Measurements from ENCODE around the gene ASIC2. TPM values are rescaled to one million over a fixed set of nuclear protein-coding genes. Genes with fewer than 3 reads are reported as not detected.

The ASIC2 gene
- total and polyA plus RNA-seq, 3 experiments from 2014 or later: not detected

DNA sequence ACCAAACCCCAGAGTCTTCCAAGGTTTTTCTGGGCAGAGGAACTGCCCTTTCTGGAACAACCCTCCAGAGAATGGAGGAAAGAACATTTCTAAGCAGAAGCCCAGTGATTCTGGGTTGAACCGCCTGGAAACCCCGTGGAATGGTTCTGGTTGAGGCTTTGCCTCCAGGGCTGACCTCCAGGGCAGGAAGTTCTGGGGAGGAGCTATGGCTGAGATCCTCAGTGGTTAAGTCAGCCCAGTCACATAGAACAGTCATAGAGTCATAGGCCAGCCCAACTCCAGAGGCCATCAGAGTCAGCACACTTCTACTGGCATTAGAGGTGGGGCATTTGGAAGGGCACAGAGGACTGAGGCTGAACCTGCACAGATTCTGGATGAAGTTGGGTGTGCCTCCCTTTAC, 235.5 kb downstream of the ASIC2 start:
- POLR2A ChIA-PET: no interaction called here
- Histone ChIP-seq H3K27me3 (ENCODE audit: insufficient read depth, low read length, poor library complexity, severe bottlenecking) (no peaks in the 10 kb centered on the region), H3K27ac (ENCODE audit: low read depth, low read length) (no peak overlapping the region), H3K4me3 (ENCODE audit: low read length) (no peak overlapping the region), H3K4me1 (ENCODE audit: insufficient read depth, low read length) (no peaks in the 10 kb centered on the region), H3K36me3 (ENCODE audit: insufficient read depth, low read length) (no peaks in the 10 kb centered on the region), H3K9me3 (ENCODE audit: low read length) (no peaks in the 10 kb centered on the region)
- CTCF ChIA-PET: interaction anchor here (1.1 kb wide), 1 partner anchor 8 kb away, joined by 5 read pairs; no protein-coding TSS in a partner anchor
- DNase-seq: no peak
- Mint-ChIP-seq H3K4me1 (no peaks in the 10 kb centered on the region), H3K27ac (no peak overlapping the region), H3K4me3 (no peak overlapping the region), H3K36me3 (no peaks in the 10 kb centered on the region), H3K27me3 (peaks cover 9 to 16% of the 10 kb centered on the region in 2 donors), H3K9me3 (peaks cover 0 to 7% (median 0%) of the 10 kb centered on the region in 5 donors)

DNA sequence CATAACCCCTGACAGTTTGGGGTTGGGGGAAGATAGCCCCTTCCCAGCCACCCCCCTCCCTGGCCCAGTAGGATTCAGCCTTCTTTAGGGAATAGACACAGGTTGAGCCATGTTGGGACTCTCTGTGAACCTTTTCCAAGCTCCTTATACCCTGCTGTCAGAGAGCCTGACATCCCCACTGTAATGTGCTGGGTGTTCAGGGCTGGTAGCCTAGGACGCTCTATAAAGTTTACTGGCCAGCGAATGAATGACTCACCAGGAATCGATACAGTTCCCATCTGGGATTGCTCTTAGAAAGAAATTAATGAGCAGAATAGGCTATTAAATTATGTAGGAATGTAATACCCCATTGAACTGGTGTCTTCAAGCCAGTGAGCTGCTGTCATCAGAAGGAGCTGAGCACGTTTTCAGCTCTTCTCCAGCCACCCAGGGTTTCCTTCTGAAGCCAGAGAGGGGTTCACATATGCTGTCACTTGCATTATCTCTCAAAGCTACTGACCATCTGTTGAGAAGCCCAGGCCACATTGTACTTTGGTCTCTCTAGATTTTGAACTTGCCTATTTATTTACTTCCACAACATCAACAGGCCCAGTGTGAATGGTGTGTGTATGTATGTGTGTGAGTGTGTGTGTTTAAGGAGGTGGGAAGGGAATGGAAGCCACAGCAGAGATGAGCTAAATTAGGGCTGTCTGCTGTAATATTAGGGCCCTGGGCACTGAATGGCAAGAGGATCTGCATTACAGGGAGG, 236.5 kb downstream of the ASIC2 start:
- Mint-ChIP-seq H3K4me1 (no peaks in the 10 kb centered on the region), H3K9me3 (peaks cover 0 to 7% (median 0%) of the 10 kb centered on the region in 5 donors), H3K4me3 (no peak overlapping the region), H3K27ac (no peak overlapping the region), H3K27me3 (peaks cover 12 to 21% of the 10 kb centered on the region in 2 donors), H3K36me3 (no peaks in the 10 kb centered on the region)
- Histone ChIP-seq H3K4me1 (ENCODE audit: insufficient read depth, low read length) (no peaks in the 10 kb centered on the region), H3K4me3 (ENCODE audit: low read length) (no peak overlapping the region), H3K9me3 (ENCODE audit: low read length) (no peaks in the 10 kb centered on the region), H3K27ac (ENCODE audit: low read depth, low read length) (no peak overlapping the region), H3K27me3 (ENCODE audit: insufficient read depth, low read length, poor library complexity, severe bottlenecking) (no peaks in the 10 kb centered on the region), H3K36me3 (ENCODE audit: insufficient read depth, low read length) (no peaks in the 10 kb centered on the region)
- CTCF ChIA-PET: no interaction called here
- POLR2A ChIA-PET: no interaction called here
- no peak for DNase-seq

DNA sequence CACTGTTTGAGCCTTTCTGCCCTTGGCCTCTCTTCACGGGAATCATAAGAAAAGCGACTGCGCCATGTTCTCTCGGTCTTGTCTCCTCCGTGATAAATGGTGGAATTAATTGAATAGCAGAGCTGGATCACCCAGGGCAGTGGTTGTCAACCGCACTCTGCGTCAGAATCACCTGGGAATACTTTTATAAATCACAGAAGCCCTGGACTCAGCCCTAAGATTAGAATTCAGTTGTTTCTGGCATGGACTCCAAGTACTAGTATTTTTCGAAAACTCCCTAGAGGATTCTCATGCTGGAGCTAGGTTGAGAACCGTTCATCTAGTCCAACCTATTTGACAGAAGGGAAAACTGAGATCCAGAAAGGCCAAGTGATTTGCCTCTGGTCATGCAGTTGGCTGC, 237.3 kb downstream of the ASIC2 start:
- H3K36me3 Mint-ChIP-seq: no peaks in the 10 kb centered on the region
- no peaks in the 10 kb centered on the region for H3K4me1 Mint-ChIP-seq
- peaks cover 0 to 6% (median 0%) of the 10 kb centered on the region in 5 donors for H3K9me3 Mint-ChIP-seq
- CTCF ChIA-PET: no interaction called here
- H3K4me3 Mint-ChIP-seq: no peak overlapping the region
- H3K9me3 ChIP-seq (ENCODE audit: low read length): no peaks in the 10 kb centered on the region
- H3K27ac ChIP-seq (ENCODE audit: low read depth, low read length): no peak overlapping the region
- no peak overlapping the region for H3K4me3 ChIP-seq (ENCODE audit: low read length)
- no peaks in the 10 kb centered on the region for H3K36me3 ChIP-seq (ENCODE audit: insufficient read depth, low read length)
- H3K27me3 Mint-ChIP-seq: peaks cover 12 to 27% of the 10 kb centered on the region in 2 donors
- POLR2A ChIA-PET: no interaction called here
- no peak overlapping the region for H3K27ac Mint-ChIP-seq
- no peaks in the 10 kb centered on the region for H3K4me1 ChIP-seq (ENCODE audit: insufficient read depth, low read length)
- no peaks in the 10 kb centered on the region for H3K27me3 ChIP-seq (ENCODE audit: insufficient read depth, low read length, poor library complexity, severe bottlenecking)
- DNase-seq: no peak

DNA sequence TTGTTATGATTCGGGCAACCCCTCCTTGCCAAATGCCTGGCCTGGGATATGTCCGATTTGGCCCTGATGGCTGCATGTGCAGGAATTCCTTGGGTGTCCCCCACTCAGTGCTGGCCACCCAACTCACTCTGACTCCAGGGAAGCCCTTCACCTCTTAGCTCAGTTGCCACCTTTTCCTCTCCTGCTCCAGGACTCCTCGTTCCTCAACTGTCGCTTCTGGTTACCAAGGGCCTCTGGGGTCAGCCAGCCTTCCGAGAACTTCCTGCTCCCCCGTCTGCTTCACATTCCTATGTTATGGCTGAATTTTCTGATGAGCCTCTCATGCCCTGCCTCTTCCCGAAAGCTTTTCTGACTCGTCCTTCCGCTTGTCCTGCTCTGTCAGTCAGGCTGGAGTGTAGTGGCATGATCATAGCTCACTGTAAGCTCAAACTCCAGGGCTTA, 237.9 kb downstream of the ASIC2 start:
- Histone ChIP-seq H3K27me3 (ENCODE audit: insufficient read depth, low read length, poor library complexity, severe bottlenecking) (no peaks in the 10 kb centered on the region), H3K4me3 (ENCODE audit: low read length) (no peak overlapping the region), H3K4me1 (ENCODE audit: insufficient read depth, low read length) (no peaks in the 10 kb centered on the region), H3K27ac (ENCODE audit: low read depth, low read length) (no peak overlapping the region), H3K9me3 (ENCODE audit: low read length) (no peaks in the 10 kb centered on the region), H3K36me3 (ENCODE audit: insufficient read depth, low read length) (no peaks in the 10 kb centered on the region)
- Mint-ChIP-seq H3K36me3 (no peaks in the 10 kb centered on the region), H3K4me3 (no peak overlapping the region), H3K27me3 (peaks cover 12 to 24% of the 10 kb centered on the region in 2 donors), H3K4me1 (no peaks in the 10 kb centered on the region), H3K9me3 (peaks cover 0 to 3% (median 0%) of the 10 kb centered on the region in 5 donors), H3K27ac (no peak overlapping the region)
- ChIA-PET CTCF (no interaction called here), POLR2A (no interaction called here)
- DNase-seq: no peak

DNA sequence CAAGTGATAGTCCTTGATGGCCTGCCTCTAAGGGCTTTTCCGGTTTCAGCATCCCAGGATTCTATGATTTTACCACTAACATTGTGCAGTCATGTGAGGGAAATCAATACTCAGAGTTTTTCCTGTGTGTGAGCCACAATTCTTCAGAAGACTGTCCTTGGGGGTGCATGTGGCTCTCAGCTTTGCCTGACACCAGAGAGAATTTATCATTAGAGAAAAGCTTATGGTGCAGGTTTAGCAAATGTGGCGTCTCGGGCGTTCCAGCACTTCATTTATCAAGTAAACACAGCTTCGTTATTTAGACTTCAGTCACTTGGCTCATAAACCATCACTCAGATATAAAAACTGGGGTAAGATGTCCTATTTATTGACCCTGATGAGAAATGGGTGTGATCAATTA, 238.7 kb downstream of the ASIC2 start:
- no peaks in the 10 kb centered on the region for H3K36me3 Mint-ChIP-seq
- CTCF ChIA-PET: no interaction called here
- no peak overlapping the region for H3K27ac ChIP-seq (ENCODE audit: low read depth, low read length)
- POLR2A ChIA-PET: no interaction called here
- H3K4me1 ChIP-seq (ENCODE audit: insufficient read depth, low read length): no peaks in the 10 kb centered on the region
- no peaks in the 10 kb centered on the region for H3K9me3 ChIP-seq (ENCODE audit: low read length)
- H3K4me1 Mint-ChIP-seq: no peaks in the 10 kb centered on the region
- no peak overlapping the region for H3K4me3 Mint-ChIP-seq
- H3K9me3 Mint-ChIP-seq: no peaks in the 10 kb centered on the region
- no peak overlapping the region for H3K27ac Mint-ChIP-seq
- no peak for DNase-seq
- H3K36me3 ChIP-seq (ENCODE audit: insufficient read depth, low read length): no peaks in the 10 kb centered on the region
- H3K27me3 ChIP-seq (ENCODE audit: insufficient read depth, low read length, poor library complexity, severe bottlenecking): no peaks in the 10 kb centered on the region
- H3K27me3 Mint-ChIP-seq: peaks cover 12 to 31% of the 10 kb centered on the region in 2 donors
- no peak overlapping the region for H3K4me3 ChIP-seq (ENCODE audit: low read length)

DNA sequence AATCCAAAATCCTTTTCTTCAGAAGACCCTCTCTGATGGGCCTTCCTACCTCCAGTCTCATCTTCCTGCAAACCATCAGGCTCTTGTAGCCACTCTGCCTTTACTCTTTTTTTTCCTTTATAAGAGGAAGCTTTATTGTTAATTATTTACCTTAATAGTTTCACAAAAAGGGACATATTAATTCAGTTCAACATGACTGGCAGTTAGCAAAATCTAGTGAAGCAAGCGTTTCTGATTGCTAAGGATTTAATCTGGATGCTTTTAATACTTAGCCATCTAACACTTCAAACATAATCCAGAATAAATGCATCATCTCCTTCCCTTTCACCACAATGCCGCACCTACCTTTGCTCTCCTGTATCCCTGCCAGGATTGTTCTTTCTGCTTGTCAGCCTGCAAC, 239.4 kb downstream of the ASIC2 start:
- CTCF ChIA-PET: no interaction called here
- Histone ChIP-seq H3K36me3 (ENCODE audit: insufficient read depth, low read length) (no peaks in the 10 kb centered on the region), H3K4me3 (ENCODE audit: low read length) (no peak overlapping the region), H3K9me3 (ENCODE audit: low read length) (no peaks in the 10 kb centered on the region), H3K27me3 (ENCODE audit: insufficient read depth, low read length, poor library complexity, severe bottlenecking) (no peaks in the 10 kb centered on the region), H3K4me1 (ENCODE audit: insufficient read depth, low read length) (no peaks in the 10 kb centered on the region), H3K27ac (ENCODE audit: low read depth, low read length) (no peak overlapping the region)
- Mint-ChIP-seq H3K27me3 (peaks cover 15 to 36% of the 10 kb centered on the region in 2 donors), H3K36me3 (no peaks in the 10 kb centered on the region), H3K4me3 (no peak overlapping the region), H3K4me1 (no peaks in the 10 kb centered on the region), H3K27ac (no peak overlapping the region), H3K9me3 (no peaks in the 10 kb centered on the region)
- no peak for DNase-seq
- POLR2A ChIA-PET: no interaction called here

DNA sequence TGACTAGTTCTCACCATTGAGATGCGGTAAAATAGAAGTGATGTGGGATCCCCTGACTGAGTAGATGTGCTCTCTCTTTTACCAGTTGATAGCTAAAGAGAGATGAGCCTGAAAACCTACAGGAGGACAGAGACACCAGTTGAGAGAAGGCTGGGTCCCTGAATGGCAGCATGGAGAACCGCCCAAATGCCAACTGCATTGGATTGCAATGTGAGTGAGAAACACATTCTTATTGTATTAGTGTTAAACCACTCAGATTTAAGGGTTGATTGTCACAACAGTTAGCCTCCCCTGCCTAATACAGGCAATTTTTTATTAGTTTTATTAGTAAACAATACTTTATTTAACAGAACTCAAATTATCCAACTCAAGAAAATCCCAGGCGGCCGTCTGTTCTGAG, 240.2 kb downstream of the ASIC2 start:
- Mint-ChIP-seq H3K4me3 (no peak overlapping the region), H3K36me3 (no peaks in the 10 kb centered on the region), H3K27ac (no peak overlapping the region), H3K4me1 (no peaks in the 10 kb centered on the region), H3K27me3 (peaks cover 15 to 37% of the 10 kb centered on the region in 2 donors), H3K9me3 (no peaks in the 10 kb centered on the region)
- H3K27me3 ChIP-seq (ENCODE audit: insufficient read depth, low read length, poor library complexity, severe bottlenecking): no peaks in the 10 kb centered on the region
- no peaks in the 10 kb centered on the region for H3K36me3 ChIP-seq (ENCODE audit: insufficient read depth, low read length)
- ChIA-PET POLR2A (no interaction called here), CTCF (no interaction called here)
- no peak overlapping the region for H3K27ac ChIP-seq (ENCODE audit: low read depth, low read length)
- no peak for DNase-seq
- no peak overlapping the region for H3K4me3 ChIP-seq (ENCODE audit: low read length)
- H3K4me1 ChIP-seq (ENCODE audit: insufficient read depth, low read length): no peaks in the 10 kb centered on the region
- no peaks in the 10 kb centered on the region for H3K9me3 ChIP-seq (ENCODE audit: low read length)

DNA sequence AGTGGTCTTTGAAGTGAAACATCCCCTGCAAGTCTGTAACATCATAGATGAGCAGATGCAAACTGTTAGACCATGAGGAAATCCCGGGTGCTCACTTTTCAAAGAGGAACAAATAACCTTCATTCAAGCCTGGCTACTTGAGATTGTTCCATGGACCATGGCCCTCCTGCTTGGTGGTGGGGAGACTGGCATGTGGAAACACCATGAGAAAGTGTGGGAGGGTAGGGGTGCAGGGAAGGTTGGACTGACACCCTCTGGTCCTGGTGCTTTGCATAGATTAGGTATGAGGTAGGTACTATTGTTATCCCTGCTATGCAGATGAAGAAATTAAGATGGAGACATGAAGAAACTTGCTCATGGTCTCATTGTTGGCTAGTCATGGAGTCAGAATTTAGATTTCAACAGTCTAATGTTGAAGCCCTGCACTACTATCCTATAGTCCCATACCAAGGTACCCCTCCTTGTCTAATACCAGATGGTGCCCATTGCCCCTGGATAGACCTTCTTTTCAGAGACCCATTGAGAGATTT, 242.4 kb downstream of the ASIC2 start:
- Histone ChIP-seq H3K4me3 (ENCODE audit: low read length) (no peak overlapping the region), H3K27me3 (ENCODE audit: insufficient read depth, low read length, poor library complexity, severe bottlenecking) (no peaks in the 10 kb centered on the region), H3K4me1 (ENCODE audit: insufficient read depth, low read length) (no peaks in the 10 kb centered on the region), H3K36me3 (ENCODE audit: insufficient read depth, low read length) (no peaks in the 10 kb centered on the region), H3K9me3 (ENCODE audit: low read length) (no peaks in the 10 kb centered on the region), H3K27ac (ENCODE audit: low read depth, low read length) (no peak overlapping the region)
- Mint-ChIP-seq H3K9me3 (no peaks in the 10 kb centered on the region), H3K27ac (no peak overlapping the region), H3K36me3 (no peaks in the 10 kb centered on the region), H3K4me1 (no peaks in the 10 kb centered on the region), H3K4me3 (no peak overlapping the region), H3K27me3 (peaks cover 9 to 37% of the 10 kb centered on the region in 2 donors)
- DNase-seq: no peak
- CTCF ChIA-PET: no interaction called here
- POLR2A ChIA-PET: no interaction called here

All from CD8-positive, alpha-beta memory T cell (primary cell).